Gastroesophageal sphincter (tissue), 3 donors: ENCODE data around the gene TIAM2.

ENCODE experiments used
- CTCF ChIP-seq, 4 experiments: fragments of 200-600 bp in 2 of 4; fragments of 450-650 bp in 2 of 4; sonication (generic) in 1 of 4; IDR thresholded peaks; one replicate each; pipeline ENCODE4 v1.5.1; 2017 to 2019; ENCODE audit warnings: antibody characterized with exemption in 4 of 4, mild to moderate bottlenecking in 2 of 4, moderate library complexity in 2 of 4
- POLR2A ChIP-seq, 2 donors: fragments of 450-650 bp; IDR thresholded peaks; one replicate each; pipeline ENCODE4 v1.6.1; 2017; ENCODE audit warnings: antibody characterized with exemption in 2 of 2, mild to moderate bottlenecking in 2 of 2, moderate library complexity in 1 of 2

GRCh38 chr6:155181498-155181897, 186.4 kb downstream of the TIAM2 start:
- TF ChIP-seq CTCF (IDR thresholded peaks at IDR 0.05) (no peak), POLR2A (IDR thresholded peaks at IDR 0.05) (no peak)
